GM13976 (cell line): ENCODE measurements around the gene DYNC1I1.

Experiments used
- DNase-seq: peaks from one replicate; pipeline ENCODE4 v3.0.0; 2012; ENCODE audit warnings: low spot score
- in situ Hi-C: fragments of 300-500 bp; cut with MboI; formaldehyde crosslinking; loops from one replicate; pipeline ENCODE4 v1.12.0; 2022; ENCODE audit warnings: low sequenced_read_pairs, mixed read lengths, inconsistent platforms; ENCODE audit not compliant: unreplicated experiment
- TF ChIP-seq, protein P1 (sequence below): IDR thresholded peaks from 2 replicates; pipeline ENCODE4 v1.5.1; 2012; ENCODE audit warnings: borderline replicate concordance, mild to moderate bottlenecking; ENCODE audit not compliant: insufficient read depth; ENCODE audit errors: extremely low read depth, missing control alignments, control extremely low read depth

Gene DYNC1I1

DNA sequence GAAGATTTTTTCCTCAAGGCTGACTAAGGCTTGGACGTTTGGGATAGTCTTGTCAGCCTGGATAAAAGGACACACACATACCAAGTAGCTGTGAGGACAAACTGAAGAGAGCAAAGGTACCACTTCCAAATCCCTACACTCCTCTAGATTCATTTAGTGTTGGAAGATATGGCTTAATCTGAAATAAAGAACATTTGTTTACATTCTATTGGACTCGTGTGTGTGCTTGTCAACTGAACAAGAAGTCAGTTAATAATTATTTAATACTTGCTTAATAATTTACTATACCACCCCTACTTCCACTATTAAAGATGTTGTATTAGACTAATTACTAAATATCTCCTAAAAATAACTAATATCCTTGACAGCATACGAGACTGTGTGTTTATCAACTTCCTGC lies 23.3 kb upstream of the DYNC1I1 start:
- TF ChIP-seq, protein P1, sequence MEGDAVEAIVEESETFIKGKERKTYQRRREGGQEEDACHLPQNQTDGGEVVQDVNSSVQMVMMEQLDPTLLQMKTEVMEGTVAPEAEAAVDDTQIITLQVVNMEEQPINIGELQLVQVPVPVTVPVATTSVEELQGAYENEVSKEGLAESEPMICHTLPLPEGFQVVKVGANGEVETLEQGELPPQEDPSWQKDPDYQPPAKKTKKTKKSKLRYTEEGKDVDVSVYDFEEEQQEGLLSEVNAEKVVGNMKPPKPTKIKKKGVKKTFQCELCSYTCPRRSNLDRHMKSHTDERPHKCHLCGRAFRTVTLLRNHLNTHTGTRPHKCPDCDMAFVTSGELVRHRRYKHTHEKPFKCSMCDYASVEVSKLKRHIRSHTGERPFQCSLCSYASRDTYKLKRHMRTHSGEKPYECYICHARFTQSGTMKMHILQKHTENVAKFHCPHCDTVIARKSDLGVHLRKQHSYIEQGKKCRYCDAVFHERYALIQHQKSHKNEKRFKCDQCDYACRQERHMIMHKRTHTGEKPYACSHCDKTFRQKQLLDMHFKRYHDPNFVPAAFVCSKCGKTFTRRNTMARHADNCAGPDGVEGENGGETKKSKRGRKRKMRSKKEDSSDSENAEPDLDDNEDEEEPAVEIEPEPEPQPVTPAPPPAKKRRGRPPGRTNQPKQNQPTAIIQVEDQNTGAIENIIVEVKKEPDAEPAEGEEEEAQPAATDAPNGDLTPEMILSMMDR, result no peak
- DNase-seq, result no peak
- in situ Hi-C loops, result no loop called here

DNA sequence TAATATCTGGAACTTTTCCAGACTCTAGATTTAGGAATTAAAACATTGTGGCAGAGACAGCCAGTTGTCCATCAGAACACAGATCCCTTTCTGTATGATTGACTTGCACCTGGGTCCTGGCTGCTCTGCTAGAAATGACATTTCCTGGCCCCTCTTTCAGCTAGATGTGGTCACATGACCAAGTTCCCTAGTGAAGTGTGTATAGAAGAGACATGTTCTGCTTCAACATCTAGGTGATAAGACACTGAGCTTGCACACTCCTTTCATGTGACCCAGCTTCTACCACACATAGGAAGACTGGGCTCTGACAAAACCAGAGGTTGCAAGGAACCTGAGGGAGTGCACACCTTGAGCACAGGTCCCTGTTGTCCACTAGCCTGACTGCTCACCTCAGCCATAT lies 22.8 kb upstream of the DYNC1I1 start:
- DNase-seq, result no peak
- TF ChIP-seq, protein P1, result no peak
- in situ Hi-C loops, result no loop called here

DNA sequence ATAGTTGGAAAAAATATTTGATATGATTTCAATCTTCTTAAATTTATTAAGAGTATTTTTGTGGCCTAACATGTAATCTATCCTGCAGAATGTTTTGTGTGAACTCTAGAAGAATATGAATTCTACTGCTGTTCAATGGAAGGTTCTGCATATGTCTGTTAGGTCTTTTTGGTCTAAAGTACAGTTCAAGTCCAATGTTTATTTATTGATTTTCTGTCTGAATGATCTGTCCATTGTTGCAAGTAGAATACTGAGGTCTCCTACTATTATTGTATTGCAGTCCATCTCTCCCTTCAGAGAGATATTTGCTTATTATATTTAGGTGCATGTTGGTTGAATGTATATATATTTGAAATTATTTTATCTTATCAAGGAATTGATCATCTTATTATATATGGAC lies 18.9 kb upstream of the DYNC1I1 start:
- TF ChIP-seq, protein P1, result no peak
- in situ Hi-C loops, result no loop called here
- no peak for DNase-seq

DNA sequence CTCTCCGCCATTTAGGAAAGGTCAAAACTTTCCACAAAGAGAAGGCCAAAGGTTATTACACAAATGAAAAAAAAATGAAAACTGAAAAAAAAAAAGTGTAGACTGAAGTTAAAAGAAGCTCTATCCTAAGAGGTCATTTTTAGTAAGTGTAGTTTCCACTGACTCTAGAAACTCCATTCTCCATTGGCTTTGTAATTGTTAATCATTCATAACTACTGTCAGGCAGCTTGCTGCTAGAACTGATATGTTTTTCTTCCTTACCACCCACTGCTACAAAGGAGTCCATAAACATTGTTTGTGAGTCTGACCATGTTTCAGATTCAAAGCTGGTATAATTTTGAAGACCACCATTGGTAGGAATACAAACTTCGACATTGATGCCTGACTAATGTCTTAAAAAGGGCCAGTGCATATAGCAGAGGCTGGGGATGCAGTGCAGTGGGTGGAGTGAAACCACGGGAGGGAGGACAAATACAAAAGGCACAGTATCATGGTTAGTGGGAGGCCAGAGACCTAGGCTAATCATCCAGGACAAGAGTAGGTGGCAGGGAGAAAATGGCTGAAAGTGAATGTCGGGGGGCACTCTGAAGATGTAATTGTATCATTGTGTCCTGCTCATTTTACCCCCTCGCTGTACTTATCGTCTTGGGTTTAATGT lies 16.9 kb upstream of the DYNC1I1 start:
- DNase-seq, result no peak
- in situ Hi-C loops, result no loop called here
- TF ChIP-seq, protein P1, result no peak

DNA sequence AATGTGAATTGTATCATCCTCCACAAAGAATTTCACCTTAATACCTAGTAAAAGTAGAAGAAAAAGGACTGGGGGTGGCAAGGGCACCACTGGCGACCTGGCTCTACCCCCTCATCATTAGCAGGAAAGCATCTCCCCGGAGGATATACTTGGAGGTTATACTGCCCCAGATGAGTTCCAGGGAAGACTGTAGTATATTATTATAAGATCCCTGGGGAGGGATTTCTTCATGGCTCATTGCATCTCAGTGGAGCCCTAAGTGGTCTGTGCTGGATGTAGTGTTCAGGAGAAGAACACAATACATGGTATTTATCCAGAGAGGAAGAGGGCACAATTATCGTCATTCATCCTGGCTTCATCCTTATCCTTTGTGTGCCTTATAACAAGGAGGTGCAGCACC lies 14.2 kb upstream of the DYNC1I1 start:
- no peak for DNase-seq
- in situ Hi-C loops, result no loop called here
- TF ChIP-seq, protein P1, result no peak

DNA sequence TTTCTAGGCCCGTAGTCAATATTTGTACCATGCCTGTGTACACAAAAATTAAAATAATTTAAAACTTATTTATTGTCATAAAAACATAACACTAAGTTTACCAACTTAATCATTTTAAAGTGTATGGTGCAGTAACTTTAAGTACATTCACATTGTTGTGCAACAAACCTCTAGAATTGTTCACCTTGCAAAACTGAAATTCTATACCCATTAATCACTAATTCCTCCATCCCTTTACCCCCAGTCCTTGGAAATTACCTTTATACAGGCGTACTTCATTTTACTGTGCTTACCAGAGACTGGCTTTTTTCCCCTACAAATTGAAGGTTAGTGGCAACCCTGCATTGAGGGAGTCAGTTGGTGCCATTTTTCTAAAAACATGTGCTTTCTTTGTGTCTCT lies 6.3 kb upstream of the DYNC1I1 start:
- no peak for DNase-seq
- in situ Hi-C loops, result no loop called here
- TF ChIP-seq, protein P1, result no peak
